HCT116 (cell line): Measurements from ENCODE around the gene GGTLC3.
"Not testable (repeated sequence)": the region's sequence is repeated elsewhere in the genome, so short reads cannot be mapped to it uniquely, and the experiment has no call there.

Source experiments
- POLR2A ChIP-seq: IDR thresholded peaks from 2 replicates; pipeline ENCODE4 v1.7.0; 2011; ENCODE audit warnings: borderline replicate concordance; ENCODE audit not compliant: insufficient read depth, insufficient read length; ENCODE audit errors: extremely low read depth
- TF ChIP-seq, protein P1 (sequence below), 3 experiments: fragments of 200-600 bp in 1 of 3; sonication (generic) in 1 of 3; IDR thresholded peaks in 2 of 3; conservative IDR thresholded peaks in 1 of 3; 2 replicates each; pipeline ENCODE4 v1.5.1; 2012 to 2017; ENCODE audit warnings: low read depth in 2 of 3, low read length in 2 of 3, antibody characterized with exemption in 1 of 3, borderline replicate concordance in 1 of 3, control low read depth in 1 of 3, mild to moderate bottlenecking in 1 of 3, mixed read lengths in 1 of 3, mixed run types in 1 of 3, moderate library complexity in 1 of 3; ENCODE audit not compliant: insufficient read depth in 1 of 3

DNA sequence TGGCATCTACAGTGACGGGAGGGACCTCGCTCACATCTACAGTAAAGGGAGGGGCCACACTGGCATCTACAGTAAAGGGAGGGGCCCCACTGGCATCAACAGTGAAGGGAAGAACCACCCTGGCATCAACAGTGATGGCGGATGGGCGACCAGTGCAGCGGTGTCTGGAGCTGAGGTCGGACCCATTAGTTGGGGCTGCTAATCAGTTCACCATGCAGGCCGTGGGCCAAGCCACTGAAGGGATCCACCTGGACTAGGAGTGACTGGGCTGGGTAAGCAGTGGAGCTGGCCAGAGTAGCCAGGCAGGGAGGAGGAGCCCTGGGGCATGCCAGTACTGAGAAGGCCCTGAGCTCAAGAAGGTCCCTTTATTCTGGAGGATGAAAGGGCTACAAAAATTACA is 33.1 kb upstream of the GGTLC3 start:
- TF ChIP-seq, protein P1, sequence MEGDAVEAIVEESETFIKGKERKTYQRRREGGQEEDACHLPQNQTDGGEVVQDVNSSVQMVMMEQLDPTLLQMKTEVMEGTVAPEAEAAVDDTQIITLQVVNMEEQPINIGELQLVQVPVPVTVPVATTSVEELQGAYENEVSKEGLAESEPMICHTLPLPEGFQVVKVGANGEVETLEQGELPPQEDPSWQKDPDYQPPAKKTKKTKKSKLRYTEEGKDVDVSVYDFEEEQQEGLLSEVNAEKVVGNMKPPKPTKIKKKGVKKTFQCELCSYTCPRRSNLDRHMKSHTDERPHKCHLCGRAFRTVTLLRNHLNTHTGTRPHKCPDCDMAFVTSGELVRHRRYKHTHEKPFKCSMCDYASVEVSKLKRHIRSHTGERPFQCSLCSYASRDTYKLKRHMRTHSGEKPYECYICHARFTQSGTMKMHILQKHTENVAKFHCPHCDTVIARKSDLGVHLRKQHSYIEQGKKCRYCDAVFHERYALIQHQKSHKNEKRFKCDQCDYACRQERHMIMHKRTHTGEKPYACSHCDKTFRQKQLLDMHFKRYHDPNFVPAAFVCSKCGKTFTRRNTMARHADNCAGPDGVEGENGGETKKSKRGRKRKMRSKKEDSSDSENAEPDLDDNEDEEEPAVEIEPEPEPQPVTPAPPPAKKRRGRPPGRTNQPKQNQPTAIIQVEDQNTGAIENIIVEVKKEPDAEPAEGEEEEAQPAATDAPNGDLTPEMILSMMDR (IDR thresholded peaks at IDR 0.05 in 2 of 3, conservative IDR thresholded peaks at IDR 0.05 in 1 of 3; ENCODE audit: borderline replicate concordance in 1 of 3, insufficient read depth in 1 of 3, low read depth in 2 of 3, low read length in 2 of 3) = not testable (repeated sequence)
- TF ChIP-seq POLR2A = not testable (repeated sequence)
